Effector memory CD8-positive, alpha-beta T cell (primary cell): ENCODE data around the gene TEKTIP1.
"Not testable (repeated sequence)": the region's sequence is repeated elsewhere in the genome, so short reads cannot be mapped to it uniquely, and the experiment has no call there.

Experiments
- ATAC-seq: fragments of 150-1000 bp; cut with Tn5 transposase; replicated peaks from 2 replicates; pipeline ENCODE4 v1.10.0; 2021; ENCODE audit warnings: mild to moderate bottlenecking, moderate library complexity
- DNase-seq, 3 experiments: peaks; one replicate each; pipeline ENCODE4 v3.0.0; 2021
- H3K27ac Mint-ChIP-seq, 2 donors: one replicate each; pipeline ENCODE4 v1.8.0; 2022; ENCODE audit warnings: mild to moderate bottlenecking in 2 of 2, mixed read lengths in 2 of 2, moderate library complexity in 2 of 2
- H3K27me3 Mint-ChIP-seq, 2 donors: one replicate each; pipeline ENCODE4 v1.8.0; 2022; ENCODE audit warnings: mixed read lengths in 2 of 2
- H3K36me3 Mint-ChIP-seq: one replicate; pipeline ENCODE4 v1.8.0; 2022; ENCODE audit warnings: mild to moderate bottlenecking, moderate library complexity, mixed read lengths; ENCODE audit not compliant: insufficient read depth
- H3K4me1 Mint-ChIP-seq, 2 donors: one replicate each; pipeline ENCODE4 v1.8.0; 2022; ENCODE audit warnings: low read depth in 2 of 2, mixed read lengths in 2 of 2
- H3K4me3 Mint-ChIP-seq, 2 donors: one replicate each; pipeline ENCODE4 v1.8.0; 2022; ENCODE audit warnings: mild to moderate bottlenecking in 2 of 2, mixed read lengths in 2 of 2, moderate library complexity in 2 of 2
- H3K9me3 Mint-ChIP-seq, 2 donors: one replicate each; pipeline ENCODE4 v1.8.0; 2022; ENCODE audit warnings: mixed read lengths in 2 of 2

TEKTIP1 gene

GRCh38 chr19:3575949-3576673 is 37.1 kb downstream of the TEKTIP1 start:
- Mint-ChIP-seq H3K36me3 (peaks cover 25% of the 10 kb centered on the region), H3K27ac (no peak overlapping the region), H3K9me3 (no peaks in the 10 kb centered on the region), H3K27me3 (no peaks in the 10 kb centered on the region), H3K4me1 (peaks cover 0 to 13% of the 10 kb centered on the region in 2 donors), H3K4me3 (no peak overlapping the region)
- DNase-seq (no peak), ATAC-seq (no peak)

- Mint-ChIP-seq H3K4me1 (peaks cover 0 to 13% of the 10 kb centered on the region in 2 donors), H3K27me3 (no peaks in the 10 kb centered on the region), H3K36me3 (peaks cover 25% of the 10 kb centered on the region), H3K4me3 (no peak overlapping the region), H3K27ac (no peak overlapping the region), H3K9me3 (no peaks in the 10 kb centered on the region)
- DNase-seq (no peak), ATAC-seq (no peak)
These were observed 37.9 kb downstream of the TEKTIP1 start for GRCh38 chr19:3576696-3577443.

- H3K27ac Mint-ChIP-seq, result no peak overlapping the region
- peaks cover 0 to 7% of the 10 kb centered on the region in 2 donors for H3K4me1 Mint-ChIP-seq
- H3K27me3 Mint-ChIP-seq, result no peaks in the 10 kb centered on the region
- no peak for DNase-seq
- peaks cover 20% of the 10 kb centered on the region for H3K36me3 Mint-ChIP-seq
- H3K4me3 Mint-ChIP-seq, result no peak overlapping the region
- no peaks in the 10 kb centered on the region for H3K9me3 Mint-ChIP-seq
- no peak for ATAC-seq
These were observed 38.9 kb downstream of the TEKTIP1 start for GRCh38 chr19:3577723-3578344.

- no peaks in the 10 kb centered on the region for H3K9me3 Mint-ChIP-seq
- H3K4me1 Mint-ChIP-seq, result peaks cover 0 to 7% of the 10 kb centered on the region in 2 donors
- peaks cover 20% of the 10 kb centered on the region for H3K36me3 Mint-ChIP-seq
- H3K4me3 Mint-ChIP-seq, result no peak overlapping the region
- peak overlapping the region in 1 of 2 donors; percentile 33 for H3K27ac Mint-ChIP-seq
- H3K27me3 Mint-ChIP-seq, result no peaks in the 10 kb centered on the region
- no peak for DNase-seq
- ATAC-seq, result no peak
These were observed 39.4 kb downstream of the TEKTIP1 start for GRCh38 chr19:3578390-3578789.

GRCh38 chr19:3580156-3580934 is 41.4 kb downstream of the TEKTIP1 start:
- Mint-ChIP-seq H3K4me3 (no peak overlapping the region), H3K36me3 (peaks cover 9% of the 10 kb centered on the region), H3K4me1 (no peaks in the 10 kb centered on the region), H3K9me3 (no peaks in the 10 kb centered on the region), H3K27me3 (no peaks in the 10 kb centered on the region), H3K27ac (no peak overlapping the region)
- DNase-seq (no peak), ATAC-seq (no peak)

GRCh38 chr19:3581792-3582191 is 42.8 kb downstream of the TEKTIP1 start:
- H3K27me3 Mint-ChIP-seq, DNase-seq, H3K9me3 Mint-ChIP-seq, H3K36me3 Mint-ChIP-seq, H3K27ac Mint-ChIP-seq, ATAC-seq, H3K4me1 Mint-ChIP-seq, H3K4me3 Mint-ChIP-seq: not testable (repeated sequence)

- not testable (repeated sequence) for H3K9me3 Mint-ChIP-seq, H3K27me3 Mint-ChIP-seq, H3K4me1 Mint-ChIP-seq, H3K27ac Mint-ChIP-seq, H3K36me3 Mint-ChIP-seq, H3K4me3 Mint-ChIP-seq, DNase-seq, ATAC-seq
These were observed 45.2 kb downstream of the TEKTIP1 start for GRCh38 chr19:3584036-3584802.

- Mint-ChIP-seq H3K36me3 (no peaks in the 10 kb centered on the region), H3K4me3 (peak within 1 kb of the TSS in 1 of 2 donors; percentile 53), H3K27ac (no peak within 1 kb of the TSS), H3K4me1 (peaks cover 0 to 4% of the 10 kb centered on the region in 2 donors), H3K27me3 (no peaks in the 10 kb centered on the region), H3K9me3 (no peaks in the 10 kb centered on the region)
- ATAC-seq, result no peak
- no peak for DNase-seq
These were observed 46.5 kb downstream of the TEKTIP1 start, which contains the start of gene GIPC3 for GRCh38 chr19:3585301-3586126. Gene GIPC3 (plus strand): TSS chr19:3585478. CDS start chr19:3585598, 120 bp downstream.

- DNase-seq, result peak in 1 of 3 experiments; percentile 26
- Mint-ChIP-seq H3K9me3 (no peaks in the 10 kb centered on the region), H3K4me1 (peaks cover 0 to 4% of the 10 kb centered on the region in 2 donors), H3K36me3 (no peaks in the 10 kb centered on the region), H3K27me3 (no peaks in the 10 kb centered on the region), H3K4me3 (peak overlapping the region in 1 of 2 donors; percentile 53), H3K27ac (no peak overlapping the region)
- ATAC-seq, result no peak
These were observed 47.2 kb downstream of the TEKTIP1 start for GRCh38 chr19:3586127-3586626.

GRCh38 chr19:3586707-3587346 is 47.9 kb downstream of the TEKTIP1 start:
- H3K27ac Mint-ChIP-seq, result no peak overlapping the region

GRCh38 chr19:3589439-3589838 is 50.5 kb downstream of the TEKTIP1 start:
- ATAC-seq, result no peak
- peaks cover 0 to 4% of the 10 kb centered on the region in 2 donors for H3K4me1 Mint-ChIP-seq
- no peak overlapping the region for H3K27ac Mint-ChIP-seq
- DNase-seq, result no peak
- no peaks in the 10 kb centered on the region for H3K27me3 Mint-ChIP-seq
- H3K36me3 Mint-ChIP-seq, result no peaks in the 10 kb centered on the region
- no peaks in the 10 kb centered on the region for H3K9me3 Mint-ChIP-seq
- no peak overlapping the region for H3K4me3 Mint-ChIP-seq

More at GRCh38 chr19:3586707-3587346, 47.9 kb downstream of the TEKTIP1 start:
- Mint-ChIP-seq H3K36me3 (no peaks in the 10 kb centered on the region), H3K9me3 (no peaks in the 10 kb centered on the region), H3K27me3 (no peaks in the 10 kb centered on the region), H3K4me3 (no peak overlapping the region), H3K4me1 (peaks cover 0 to 4% of the 10 kb centered on the region in 2 donors)
- no peak for ATAC-seq
- DNase-seq, result no peak
